GM21360 (cell line): ENCODE data around the gene FBXO17.
A peak's percentile ranks its signal among the peaks of the same experiment; 100 is the strongest.
"Not testable (repeated sequence)": the region's sequence is repeated elsewhere in the genome, so short reads cannot be mapped to it uniquely, and the experiment has no call there.

ENCODE experiments used
- ATAC-seq: cut with Tn5 transposase; IDR thresholded peaks from one replicate; pipeline ENCODE4 v1.9.1; 2021; ENCODE audit warnings: mild to moderate bottlenecking, moderate library complexity; ENCODE audit not compliant: unreplicated experiment

The FBXO17 gene

GRCh38 chr19:38945562-38946228 lies 29.8 kb downstream of the FBXO17 start:
- ATAC-seq: no peak

DNA sequence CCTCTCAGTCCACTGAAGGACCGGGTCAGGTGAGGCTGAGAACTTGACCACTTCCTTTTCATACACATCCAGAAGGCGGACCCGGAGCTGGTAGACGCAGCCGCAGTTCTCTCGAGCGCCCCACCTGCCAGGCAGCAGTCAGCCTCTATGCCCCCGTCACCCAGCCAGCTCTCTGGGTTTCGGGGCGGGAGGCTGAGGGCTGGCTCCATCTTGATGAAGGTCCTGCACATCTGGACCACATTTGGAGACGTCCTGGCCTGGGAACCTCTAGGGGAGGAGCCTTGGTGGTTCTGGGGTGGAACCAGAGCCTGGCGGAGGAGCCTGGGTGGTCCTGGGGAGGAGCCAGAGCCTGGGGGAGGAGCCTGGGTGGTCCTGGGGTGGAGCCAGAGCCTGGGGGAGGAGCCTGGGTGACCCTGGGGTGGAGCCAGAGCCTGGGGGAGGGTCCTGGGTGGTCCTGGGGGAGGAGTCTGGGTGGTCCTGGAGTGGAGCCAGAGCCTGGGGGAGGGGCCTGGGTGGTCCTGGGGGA lies 30.5 kb downstream of the FBXO17 start:
- ATAC-seq: no peak

DNA sequence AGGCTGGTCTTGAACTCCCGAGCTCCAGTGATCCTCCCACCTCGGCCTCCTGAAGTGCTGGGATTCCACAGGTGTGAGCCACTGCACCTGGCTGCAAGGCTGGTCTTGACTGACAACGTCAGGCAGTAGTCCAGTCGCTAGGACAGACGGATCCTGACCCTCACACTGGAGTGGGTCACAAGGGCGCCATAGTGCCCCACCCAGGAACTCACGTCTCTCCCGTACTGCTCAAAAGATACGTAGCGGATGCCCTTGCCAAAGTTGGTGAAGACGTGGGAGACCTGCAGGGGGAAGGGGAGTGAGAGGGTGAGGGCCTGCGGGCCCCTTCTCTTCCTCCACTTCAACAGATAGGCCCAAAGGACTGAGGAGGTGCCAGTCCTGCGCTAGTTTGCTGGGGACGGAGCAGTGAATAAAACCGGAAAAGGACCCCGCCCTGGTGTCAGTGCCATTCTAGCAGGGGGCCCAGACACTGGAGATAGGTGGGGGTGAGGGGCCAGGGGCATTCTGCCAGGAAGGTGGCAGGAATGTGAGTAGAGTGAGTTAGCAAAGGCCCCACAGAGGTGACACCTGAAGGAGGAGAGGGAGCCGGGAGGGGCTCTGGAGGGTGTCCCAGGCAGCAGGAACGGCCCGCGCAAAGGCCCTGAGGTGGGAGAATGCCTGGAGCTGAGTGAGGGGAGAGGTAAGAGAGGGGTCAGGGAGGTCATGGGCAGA lies 32.9 kb downstream of the FBXO17 start:
- ATAC-seq: no peak

DNA sequence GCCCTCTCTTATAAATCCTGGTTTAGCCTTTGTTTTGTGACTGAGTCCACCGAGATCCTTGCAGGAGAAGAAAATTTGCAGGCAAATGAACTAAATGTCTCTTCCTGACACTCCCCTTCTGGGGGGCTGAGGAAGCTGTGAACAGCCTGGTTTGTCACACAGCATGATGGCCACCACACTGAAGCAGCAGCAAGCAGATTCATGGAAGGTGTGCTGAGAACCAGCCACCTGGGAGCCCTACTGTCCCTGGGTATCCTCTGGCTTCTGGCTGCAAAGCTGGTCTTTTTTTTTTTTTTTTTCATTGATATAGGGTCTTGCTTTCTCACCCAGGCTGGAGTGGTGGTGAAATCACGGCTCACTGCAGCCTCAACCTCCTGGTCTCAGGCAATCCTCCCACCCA lies 33.6 kb downstream of the FBXO17 start:
- ATAC-seq: no peak

DNA sequence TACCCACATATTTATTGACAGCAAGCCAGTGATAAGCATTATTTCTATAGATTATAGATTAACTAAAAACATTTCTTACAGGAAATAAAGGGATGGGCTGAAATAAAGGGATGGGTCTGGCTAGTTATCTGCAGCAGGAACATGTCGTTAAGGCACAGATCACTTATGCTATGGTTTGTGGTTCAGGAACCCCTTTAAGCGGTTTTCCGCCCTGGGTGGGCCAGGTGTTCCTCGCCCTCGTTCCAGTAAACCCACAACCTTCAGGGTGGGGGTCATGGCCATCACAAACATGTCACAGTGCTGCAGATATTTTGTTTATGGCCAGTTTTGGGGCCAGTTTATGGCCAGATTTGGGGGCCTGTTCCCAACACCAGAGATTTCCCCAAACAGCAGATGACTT lies 34.1 kb downstream of the FBXO17 start:
- ATAC-seq: not testable (repeated sequence)

DNA sequence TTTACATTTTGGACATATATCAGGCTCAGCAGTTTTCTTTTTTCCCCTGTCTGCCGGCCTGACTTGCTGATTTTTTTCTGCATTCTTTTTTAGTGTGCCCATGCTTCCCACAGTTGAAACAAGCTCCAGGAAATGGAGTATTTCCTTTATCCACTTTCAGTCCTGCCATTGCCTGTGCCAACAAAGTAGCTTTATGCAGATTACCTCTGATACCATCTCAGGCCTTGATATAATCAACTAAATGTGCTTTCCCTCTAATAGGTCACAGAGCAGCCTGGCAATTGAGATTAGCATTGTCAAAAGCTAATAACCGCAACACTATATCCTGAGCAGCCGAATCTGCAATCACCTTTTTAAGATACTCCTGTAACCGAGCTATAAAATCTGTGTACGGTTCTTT lies 35.6 kb downstream of the FBXO17 start:
- no peak for ATAC-seq

DNA sequence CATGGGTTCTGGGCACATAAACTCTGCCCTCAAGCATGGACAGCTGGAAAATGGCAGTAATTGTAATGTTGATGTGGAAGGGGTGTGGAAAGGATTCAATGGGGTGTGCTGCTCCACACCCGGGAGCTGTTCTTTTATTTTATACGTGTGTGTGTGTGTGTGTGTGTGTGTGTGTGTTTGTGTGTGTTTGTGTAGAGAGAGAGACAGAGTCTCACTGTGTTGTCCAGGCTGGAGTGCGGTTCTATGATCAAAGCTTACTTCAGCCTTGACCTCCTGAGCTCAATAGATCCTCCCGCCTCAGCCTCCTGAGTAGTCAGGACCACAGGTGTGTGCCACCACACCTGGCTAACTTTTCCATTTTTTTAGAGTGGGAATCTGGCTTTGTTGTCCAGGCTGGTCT lies 42.0 kb downstream of the FBXO17 start:
- ATAC-seq: no peak

DNA sequence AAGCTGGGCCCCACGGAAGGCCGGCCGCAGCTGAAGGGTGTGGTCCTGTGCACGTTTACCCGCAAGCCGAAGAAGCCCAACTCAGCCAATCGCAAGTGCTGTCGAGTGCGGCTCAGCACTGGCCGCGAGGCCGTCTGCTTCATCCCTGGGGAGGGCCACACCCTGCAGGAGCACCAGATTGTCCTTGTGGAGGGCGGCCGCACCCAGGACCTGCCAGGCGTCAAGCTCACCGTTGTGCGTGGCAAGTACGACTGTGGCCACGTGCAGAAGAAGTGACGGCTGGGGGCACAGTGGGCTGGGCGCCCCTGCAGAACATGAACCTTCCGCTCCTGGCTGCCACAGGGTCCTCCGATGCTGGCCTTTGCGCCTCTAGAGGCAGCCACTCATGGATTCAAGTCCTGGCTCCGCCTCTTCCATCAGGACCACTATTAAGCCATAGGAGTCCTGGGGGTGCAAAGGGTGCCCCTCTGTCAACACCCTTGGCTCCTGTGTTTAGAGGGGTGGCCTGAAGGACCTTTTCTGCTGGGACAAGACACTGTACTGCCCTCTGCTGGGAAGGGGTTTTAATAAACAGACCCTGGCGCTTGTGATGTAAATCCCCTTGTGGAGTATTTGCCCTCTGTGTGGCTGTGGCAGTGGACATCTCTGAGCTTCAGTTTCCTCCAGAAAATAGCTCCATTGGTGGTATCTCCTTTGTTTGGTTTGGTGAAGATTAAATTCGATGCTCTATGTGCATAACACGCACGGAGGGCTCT lies 42.9 kb downstream of the FBXO17 start:
- no peak for ATAC-seq

DNA sequence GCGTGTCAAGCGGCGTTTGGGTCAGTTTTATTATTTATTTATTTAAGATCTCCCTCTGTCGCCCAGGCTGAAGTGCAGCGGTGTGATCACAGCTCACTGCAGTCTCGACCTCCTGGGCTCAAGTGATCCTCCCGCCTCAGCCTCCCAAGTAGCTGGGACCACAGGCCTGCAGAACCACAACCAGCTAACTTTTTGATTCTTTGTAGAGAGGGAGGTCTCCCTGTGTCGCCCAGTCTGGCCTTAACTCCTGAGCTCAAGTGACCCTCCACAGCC lies 44.1 kb downstream of the FBXO17 start:
- ATAC-seq: no peak

GRCh38 chr19:38930776-38931520 lies 44.6 kb downstream of the FBXO17 start, which contains the start of gene MRPS12:
MRPS12 (plus strand) TSS chr19:38930944; CDS start chr19:38931295, 351 bp downstream.
- ATAC-seq: peak; percentile 87

DNA sequence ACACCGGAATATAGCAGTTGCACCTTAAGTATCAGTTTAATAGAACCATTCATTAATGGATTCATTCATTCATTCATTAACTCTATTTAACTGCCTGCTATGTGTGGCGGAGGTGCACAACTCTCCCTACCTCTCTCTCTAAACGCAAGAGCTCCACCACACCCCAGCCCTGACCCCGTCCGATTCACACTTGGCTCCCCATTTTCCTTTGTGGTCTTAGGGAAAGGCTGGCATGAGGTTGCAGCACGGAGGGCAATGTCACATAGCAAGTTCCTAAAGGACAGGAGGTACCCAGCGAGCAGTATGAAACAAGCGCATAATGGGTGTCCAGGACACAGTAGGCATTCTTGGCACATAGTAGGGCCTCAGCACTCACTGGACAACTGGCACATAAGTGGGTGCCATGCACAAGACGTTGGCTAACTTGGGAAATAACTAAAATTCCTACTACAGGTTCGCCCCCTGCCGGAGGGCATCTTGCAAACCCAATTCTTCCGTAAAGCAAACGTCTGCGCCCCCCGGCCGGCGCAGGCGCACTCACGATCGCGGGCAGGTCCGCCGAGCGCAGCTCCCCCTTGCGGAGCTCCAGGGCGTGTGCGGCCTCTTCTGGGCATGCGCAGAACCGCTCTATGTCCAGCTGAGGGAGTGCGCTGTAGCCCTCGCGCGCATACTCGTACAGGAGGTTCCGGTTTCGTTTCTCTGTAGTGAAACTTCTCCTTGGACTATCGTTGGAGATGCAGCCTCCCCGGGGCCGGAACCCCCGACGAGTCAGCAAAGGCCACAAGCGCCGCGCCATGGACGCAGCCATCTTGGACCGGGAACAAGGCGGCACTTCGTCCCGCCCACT lies 45.4 kb downstream of the FBXO17 start, which contains the start of gene SARS2:
TSS of gene SARS2 (minus strand) at position 835 of the 847 bp plus-strand sequence. CDS start at position 808, 27 bp downstream.
- peak; percentile 65 for ATAC-seq

- ATAC-seq: no peak
These were observed 47.0 kb downstream of the FBXO17 start for GRCh38 chr19:38928391-38929001.

DNA sequence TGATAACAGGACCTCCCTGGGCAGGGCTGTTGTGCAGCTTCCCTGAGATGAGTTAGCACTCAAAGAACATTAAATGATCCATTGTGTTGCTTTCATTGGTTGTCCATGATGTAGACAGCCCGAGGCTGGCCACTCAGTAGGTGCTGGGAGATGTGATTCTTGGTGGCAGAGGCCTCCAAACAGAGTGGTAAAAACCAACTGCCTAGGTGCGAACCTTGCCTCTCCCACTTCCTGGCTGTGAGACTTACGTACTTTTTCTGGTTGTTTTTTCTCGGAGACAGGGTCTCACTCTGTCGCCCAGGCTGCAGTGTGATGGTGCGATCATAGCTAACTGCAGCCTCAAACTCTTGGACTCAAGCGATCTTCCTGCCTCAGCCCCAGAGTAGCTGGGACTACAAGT lies 51.2 kb downstream of the FBXO17 start:
- ATAC-seq: no peak

- no peak for ATAC-seq
These were observed 53.1 kb downstream of the FBXO17 start for GRCh38 chr19:38922482-38922881.

DNA sequence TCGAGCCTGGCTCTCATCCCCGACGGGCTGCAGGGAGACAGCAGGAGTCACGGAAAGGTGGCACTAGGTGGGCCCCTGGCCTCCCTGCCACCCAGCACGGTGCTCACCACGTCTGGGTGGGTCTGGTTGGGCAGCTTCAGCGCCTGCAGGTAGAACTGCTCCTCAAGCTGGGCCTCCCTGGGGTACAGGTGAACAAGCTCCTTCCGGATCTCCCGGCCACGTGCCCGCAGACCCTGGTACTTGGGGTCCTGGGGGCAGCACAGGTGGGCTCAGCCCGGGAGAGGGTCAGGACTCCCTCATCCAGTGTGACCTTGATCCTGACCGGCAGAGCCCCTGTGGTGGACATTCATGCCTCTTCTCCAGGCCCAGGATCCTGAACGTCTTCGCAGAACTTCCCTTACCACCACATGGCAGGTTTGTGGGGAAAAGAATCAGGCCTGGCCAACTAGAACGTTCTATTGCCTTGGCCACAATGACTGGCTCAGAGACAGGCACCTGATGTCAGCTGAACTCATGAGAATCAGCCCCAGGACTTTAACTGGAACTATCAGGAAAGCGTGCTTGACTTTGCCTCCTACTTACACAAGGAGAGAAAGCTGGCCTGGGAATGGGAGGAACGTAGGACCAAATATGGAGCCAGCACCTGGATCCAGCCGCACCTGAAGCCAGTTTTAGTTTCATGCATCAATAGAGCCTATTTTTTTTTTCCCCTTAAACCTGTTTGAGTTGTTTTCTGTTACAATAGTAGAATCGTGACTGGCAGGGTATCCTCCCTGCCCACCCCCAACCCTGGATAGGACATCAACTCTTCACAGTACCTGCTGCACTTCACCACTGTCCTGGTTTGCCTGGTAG lies 53.9 kb downstream of the FBXO17 start:
- ATAC-seq: no peak

DNA sequence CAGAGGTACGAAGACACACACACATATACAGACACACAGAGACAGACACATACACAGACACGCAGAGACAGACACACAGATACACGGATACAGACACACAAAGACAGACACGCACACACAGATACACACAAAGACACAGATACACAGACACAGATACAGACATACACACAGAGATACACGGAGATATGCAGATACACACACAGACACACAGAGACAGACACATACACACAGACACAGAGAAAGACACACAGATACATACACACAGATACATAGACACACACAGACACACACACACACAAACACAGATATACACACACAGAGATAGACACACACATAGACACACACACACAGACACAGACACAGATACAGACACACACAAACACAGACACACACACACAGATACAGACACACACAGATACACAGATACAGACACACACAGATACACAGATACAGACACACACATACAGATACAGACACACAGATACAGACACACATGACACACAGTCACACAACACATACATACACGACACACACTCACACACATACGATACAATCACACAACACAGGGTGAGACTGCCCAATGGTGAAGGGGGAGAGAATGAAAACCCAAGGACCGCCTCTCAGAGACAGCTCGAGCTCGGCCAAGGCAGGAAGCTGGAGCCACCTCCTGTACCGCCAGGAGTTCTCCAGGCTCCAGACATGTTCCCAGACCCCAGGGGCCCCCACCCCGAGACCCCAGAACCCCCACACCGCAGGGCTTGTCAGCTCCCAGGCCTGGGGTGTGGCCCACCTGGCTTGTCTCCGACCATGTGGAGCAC lies 54.7 kb downstream of the FBXO17 start:
- ATAC-seq: no peak

DNA sequence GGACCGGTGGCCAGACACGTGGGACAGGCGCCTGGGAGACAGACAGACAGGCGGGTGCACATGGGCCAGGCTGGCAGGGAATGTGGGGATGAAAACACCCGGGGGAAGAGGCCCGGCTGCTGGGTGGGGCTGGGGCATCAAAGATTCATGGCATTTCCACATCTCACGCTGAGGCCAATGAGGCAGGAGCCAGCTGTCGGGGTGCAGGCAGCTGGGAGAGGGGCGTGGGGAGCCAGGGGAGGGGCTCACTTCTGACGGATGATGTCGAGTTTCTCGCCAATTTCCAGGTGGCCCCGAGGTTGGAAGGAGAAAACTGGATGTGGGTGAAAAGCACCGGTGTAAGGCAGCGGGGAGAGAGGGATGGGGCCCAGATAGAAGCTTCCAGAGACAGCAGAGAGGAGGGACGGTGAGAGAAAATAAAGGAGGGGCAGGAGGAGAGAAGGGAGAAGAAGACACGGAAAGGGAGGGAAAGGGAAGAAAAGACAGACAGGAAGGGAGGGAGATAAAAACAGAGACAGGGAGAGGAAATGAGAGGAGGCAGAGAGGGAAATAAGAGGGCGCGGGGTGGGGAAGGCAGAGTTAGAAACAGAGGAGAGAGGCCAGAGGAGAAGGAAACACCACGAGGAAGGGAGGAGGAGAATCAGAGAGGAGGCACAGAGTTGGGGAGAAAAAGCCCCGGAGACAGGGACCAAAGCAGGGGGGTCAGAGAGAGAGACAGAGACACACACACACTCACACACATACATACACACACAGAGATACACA lies 55.5 kb downstream of the FBXO17 start:
- ATAC-seq: no peak
